HG03045 (cell line): ENCODE results near the gene MTCH1.

ENCODE experiments used
- ATAC-seq: cut with Tn5 transposase; IDR thresholded peaks from one replicate; pipeline ENCODE4 v1.9.1; 2021; ENCODE audit warnings: mild to moderate bottlenecking, moderate library complexity; ENCODE audit not compliant: unreplicated experiment

MTCH1 gene

GRCh38 chr6:36973190-36973589 is 12.8 kb downstream of the MTCH1 start:
- no peak for ATAC-seq

GRCh38 chr6:36971921-36972673 is 13.9 kb downstream of the MTCH1 start:
- no peak for ATAC-seq

- ATAC-seq: no peak
These were observed 14.8 kb downstream of the MTCH1 start for GRCh38 chr6:36970892-36971842.

GRCh38 chr6:36969988-36970891 is 15.8 kb downstream of the MTCH1 start:
- ATAC-seq: no peak

- no peak for ATAC-seq
These were observed 16.7 kb downstream of the MTCH1 start for GRCh38 chr6:36969240-36969691.

GRCh38 chr6:36968266-36968977 is 17.6 kb downstream of the MTCH1 start:
- no peak for ATAC-seq

- ATAC-seq: no peak
These were observed 18.2 kb downstream of the MTCH1 start for GRCh38 chr6:36967757-36968156.

- ATAC-seq: no peak
These were observed 18.7 kb downstream of the MTCH1 start for GRCh38 chr6:36967301-36967700.

- no peak for ATAC-seq
These were observed 21.1 kb downstream of the MTCH1 start for GRCh38 chr6:36964908-36965307.

- ATAC-seq: no peak
These were observed 21.6 kb downstream of the MTCH1 start for GRCh38 chr6:36964349-36964748.

GRCh38 chr6:36963451-36964290 is 22.3 kb downstream of the MTCH1 start:
- ATAC-seq: no peak

- no peak for ATAC-seq
These were observed 23.1 kb downstream of the MTCH1 start for GRCh38 chr6:36962874-36963273.

GRCh38 chr6:36961441-36962435 is 24.3 kb downstream of the MTCH1 start:
- no peak for ATAC-seq

GRCh38 chr6:36959555-36960250 is 26.3 kb downstream of the MTCH1 start:
- no peak for ATAC-seq

GRCh38 chr6:36958775-36959554 is 27.0 kb downstream of the MTCH1 start:
- no peak for ATAC-seq

GRCh38 chr6:36957773-36958271 is 28.2 kb downstream of the MTCH1 start:
- no peak for ATAC-seq

GRCh38 chr6:36956446-36956820 is 29.6 kb downstream of the MTCH1 start:
- no peak for ATAC-seq
